ENCODE data around the gene SATB2. TPM values are rescaled to one million over a fixed set of nuclear protein-coding genes. Genes with fewer than 3 reads are reported as not detected.
A peak's percentile ranks its signal among the peaks of the same experiment; 100 is the strongest.

The SATB2 gene
- total RNA-seq, 3 donors from 2014 or later, result 2.3 to 12.2 (median 8.2) TPM

DNA sequence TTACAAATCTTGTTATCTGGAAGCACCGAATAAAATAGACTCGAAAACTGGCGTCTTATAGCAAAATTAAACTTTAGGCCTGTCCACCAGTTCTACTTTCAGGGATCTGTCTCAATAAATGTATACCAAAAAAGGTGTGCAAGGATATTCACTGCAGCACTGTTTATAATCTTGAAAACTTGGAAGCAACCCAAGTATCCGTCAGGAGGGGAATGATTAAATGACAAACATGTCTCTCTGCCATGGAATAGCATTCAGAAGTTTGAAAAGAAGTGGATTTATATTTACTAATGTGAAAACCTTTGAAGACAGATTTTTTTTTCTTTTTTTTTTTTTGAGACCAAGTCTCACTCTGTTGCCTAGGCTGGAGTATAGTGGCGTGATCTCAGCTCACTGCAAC lies 32.3 kb upstream of the SATB2 start:
- no peak overlapping the region for H3K4me3 ChIP-seq
- intact Hi-C loops (cut with DNase I; ENCODE audit: low total_unique reads), result no loop called here
- TF ChIP-seq CTCF (IDR thresholded peaks at IDR 0.05), result no peak
- TF ChIP-seq POLR2AphosphoS5 (IDR thresholded peaks at IDR 0.05), result no peak
- DNase-seq (ENCODE audit: low spot score in 2 of 2), result no peak
- no peaks in the 10 kb centered on the region for H3K9me3 ChIP-seq
- no peak overlapping the region for H3K27ac ChIP-seq
- H3K4me1 ChIP-seq, result no peaks in the 10 kb centered on the region
- H3K27me3 ChIP-seq, result no peaks in the 10 kb centered on the region
- no peaks in the 10 kb centered on the region for H3K36me3 ChIP-seq

- no peaks in the 10 kb centered on the region for H3K36me3 ChIP-seq
- no peaks in the 10 kb centered on the region for H3K9me3 ChIP-seq
- H3K27me3 ChIP-seq, result no peaks in the 10 kb centered on the region
- intact Hi-C loops (cut with DNase I; ENCODE audit: low total_unique reads), result no loop called here
- no peak overlapping the region for H3K4me3 ChIP-seq
- no peak overlapping the region for H3K27ac ChIP-seq
- no peaks in the 10 kb centered on the region for H3K4me1 ChIP-seq
- no peak for DNase-seq (ENCODE audit: low spot score in 2 of 2)
- peak in 2 of 3 donors; percentile 13 to 33 for TF ChIP-seq CTCF (IDR thresholded peaks at IDR 0.05)
- TF ChIP-seq POLR2AphosphoS5 (IDR thresholded peaks at IDR 0.05), result no peak
Measured at GRCh38 chr2:199488772-199489400, 31.1 kb upstream of the SATB2 start.

DNA sequence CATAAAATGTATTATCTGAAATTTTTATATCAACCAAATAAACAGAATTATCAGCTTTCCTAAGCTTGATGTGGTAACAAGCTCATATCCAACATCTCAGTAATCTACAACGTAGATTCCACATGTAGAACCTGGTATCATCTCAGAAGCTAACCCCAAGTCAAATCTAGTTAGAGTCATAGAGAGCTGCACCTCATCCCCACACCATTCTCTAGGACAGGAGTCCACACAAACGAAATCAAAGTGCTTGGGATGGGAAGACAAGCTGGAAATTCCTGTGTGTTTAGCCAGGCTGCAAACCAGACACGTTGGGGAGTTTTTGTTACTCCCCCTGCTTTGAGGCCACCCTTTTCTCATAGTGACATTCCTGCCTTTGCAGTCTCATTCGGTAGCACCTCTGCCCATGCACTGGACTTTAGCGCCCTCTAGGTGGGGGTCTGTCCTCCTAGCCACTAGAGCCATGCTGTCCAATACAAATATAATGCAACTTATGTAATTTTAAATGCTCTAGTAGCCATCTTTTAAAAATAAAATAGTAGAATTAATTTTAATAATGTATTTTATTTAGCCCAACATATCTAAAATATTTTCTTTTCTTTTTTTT lies 28.1 kb upstream of the SATB2 start:
- Histone ChIP-seq H3K27ac (no peak overlapping the region), H3K4me1 (no peaks in the 10 kb centered on the region), H3K4me3 (no peak overlapping the region), H3K36me3 (no peaks in the 10 kb centered on the region), H3K9me3 (no peaks in the 10 kb centered on the region), H3K27me3 (no peaks in the 10 kb centered on the region)
- no peak for DNase-seq (ENCODE audit: low spot score in 2 of 2)
- TF ChIP-seq POLR2AphosphoS5 (IDR thresholded peaks at IDR 0.05), result no peak
- TF ChIP-seq CTCF (IDR thresholded peaks at IDR 0.05), result peak in 1 of 3 donors; percentile 30
- intact Hi-C loops (cut with DNase I; ENCODE audit: low total_unique reads), result no loop called here

GRCh38 chr2:199484927-199485326 lies 27.2 kb upstream of the SATB2 start:
- H3K36me3 ChIP-seq, result no peaks in the 10 kb centered on the region
- no peaks in the 10 kb centered on the region for H3K27me3 ChIP-seq
- no peaks in the 10 kb centered on the region for H3K9me3 ChIP-seq
- no peaks in the 10 kb centered on the region for H3K4me1 ChIP-seq
- H3K4me3 ChIP-seq, result no peak overlapping the region
- H3K27ac ChIP-seq, result no peak overlapping the region
- TF ChIP-seq POLR2A (IDR thresholded peaks at IDR 0.05), result no peak
- TF ChIP-seq CTCF (IDR thresholded peaks at IDR 0.05), result no peak
- no peak for TF ChIP-seq POLR2AphosphoS5 (IDR thresholded peaks at IDR 0.05)
- intact Hi-C loops (cut with DNase I; ENCODE audit: low total_unique reads), result no loop called here
- DNase-seq (ENCODE audit: low spot score in 2 of 2), result no peak

DNA sequence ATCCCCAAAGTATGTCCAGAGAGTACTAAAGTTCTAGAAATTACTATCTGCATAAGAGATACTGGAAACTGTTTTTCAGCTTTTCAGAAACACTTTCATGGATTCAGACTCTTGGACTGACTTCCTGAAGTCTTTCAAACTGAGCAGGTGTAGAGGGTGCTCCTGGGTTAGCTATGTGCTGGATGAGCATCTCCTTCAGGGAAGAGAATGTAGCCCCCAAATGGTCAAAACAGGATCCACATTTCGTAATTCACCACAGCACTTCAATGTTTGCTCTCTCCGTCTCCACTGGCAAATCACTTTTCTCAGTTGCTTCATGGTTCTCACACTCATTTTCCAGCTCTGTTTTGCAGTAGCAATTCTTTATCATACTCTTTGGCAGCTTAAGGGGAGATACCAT lies 23.2 kb upstream of the SATB2 start:
- Histone ChIP-seq H3K4me1 (no peaks in the 10 kb centered on the region), H3K36me3 (no peaks in the 10 kb centered on the region), H3K27ac (no peak overlapping the region), H3K27me3 (no peaks in the 10 kb centered on the region), H3K9me3 (no peaks in the 10 kb centered on the region), H3K4me3 (no peak overlapping the region)
- intact Hi-C loops (cut with DNase I; ENCODE audit: low total_unique reads), result no loop called here
- DNase-seq (ENCODE audit: low spot score in 2 of 2), result no peak
- TF ChIP-seq POLR2A (IDR thresholded peaks at IDR 0.05) (no peak), POLR2AphosphoS5 (IDR thresholded peaks at IDR 0.05) (no peak), CTCF (IDR thresholded peaks at IDR 0.05) (no peak)

Data from breast epithelium (tissue), 4 donors.